Fibroblast of skin of right quadriceps (primary cell): ENCODE measurements around the gene DGCR2.
A peak's percentile ranks its signal among the peaks of the same experiment; 100 is the strongest.
"Not testable (repeated sequence)": the region's sequence is repeated elsewhere in the genome, so short reads cannot be mapped to it uniquely, and the experiment has no call there.

Source experiments
- DNase-seq: peaks from one replicate; pipeline ENCODE4 v3.0.0-alpha.2; 2013

The DGCR2 gene

DNA sequence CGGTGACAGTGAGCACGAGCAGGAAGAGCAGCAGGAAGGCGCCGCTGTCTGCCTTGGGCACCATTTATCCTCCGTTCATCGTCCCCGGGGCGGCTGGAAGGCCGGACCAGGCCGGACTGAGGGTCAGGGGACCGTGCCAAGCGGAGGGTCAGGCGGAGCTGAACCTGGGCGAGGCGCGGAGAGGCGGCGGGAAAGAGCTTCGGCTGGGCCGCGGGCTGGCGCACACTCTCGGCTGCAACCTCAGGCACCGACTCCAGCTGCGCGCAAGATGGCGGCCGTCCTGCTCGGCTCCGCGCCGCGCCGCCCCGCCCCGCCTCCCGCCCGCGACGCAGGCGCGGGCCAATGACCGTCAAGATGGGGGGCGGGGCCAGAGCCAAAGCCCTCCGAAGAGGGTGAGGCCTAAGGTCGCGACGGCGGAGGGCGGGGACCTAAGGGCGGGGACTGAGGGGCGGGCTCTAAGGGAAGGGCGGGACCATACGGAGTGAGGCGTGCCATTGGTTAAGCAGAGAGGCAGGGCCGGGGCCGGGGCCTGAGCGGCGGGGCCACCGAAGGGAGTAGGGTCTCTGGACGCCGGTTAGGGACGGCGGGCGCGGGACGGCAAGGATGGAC is at the start of gene DGCR2:
DGCR2 (minus strand) TSS at position 270 of the 609 bp plus-strand sequence; CDS start at position 64, 206 bp downstream.
- peak; percentile 96 for DNase-seq

- no peak for DNase-seq
Measured at GRCh38 chr22:19169947-19170318, 47.7 kb upstream of the DGCR2 start.

- DNase-seq, result no peak
Measured at GRCh38 chr22:19169002-19169946, 47.1 kb upstream of the DGCR2 start.

- no peak for DNase-seq
Measured at GRCh38 chr22:19168088-19168890, 46.1 kb upstream of the DGCR2 start.

- no peak for DNase-seq
Measured at GRCh38 chr22:19167106-19167869, 45.1 kb upstream of the DGCR2 start.

DNA sequence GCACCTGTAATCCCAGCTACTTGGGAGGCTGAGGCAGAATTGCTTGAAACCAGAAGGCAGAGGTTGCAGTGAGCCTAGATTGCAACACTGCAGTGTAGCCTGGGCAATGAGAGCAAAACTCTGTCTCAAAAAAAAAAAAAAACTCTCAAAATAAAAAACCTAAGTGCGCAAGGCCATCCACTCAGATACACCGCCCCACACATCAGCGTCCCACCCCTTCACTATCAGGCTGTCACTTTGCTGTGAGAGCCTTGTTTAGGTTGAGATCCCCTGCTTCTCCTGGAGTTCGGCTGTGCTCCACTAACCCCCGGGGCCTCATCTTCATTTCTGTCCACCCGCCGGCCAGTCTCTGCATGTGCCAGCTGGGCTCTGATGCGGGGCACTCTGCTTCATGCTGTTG is 44.2 kb upstream of the DGCR2 start:
- DNase-seq, result no peak

DNA sequence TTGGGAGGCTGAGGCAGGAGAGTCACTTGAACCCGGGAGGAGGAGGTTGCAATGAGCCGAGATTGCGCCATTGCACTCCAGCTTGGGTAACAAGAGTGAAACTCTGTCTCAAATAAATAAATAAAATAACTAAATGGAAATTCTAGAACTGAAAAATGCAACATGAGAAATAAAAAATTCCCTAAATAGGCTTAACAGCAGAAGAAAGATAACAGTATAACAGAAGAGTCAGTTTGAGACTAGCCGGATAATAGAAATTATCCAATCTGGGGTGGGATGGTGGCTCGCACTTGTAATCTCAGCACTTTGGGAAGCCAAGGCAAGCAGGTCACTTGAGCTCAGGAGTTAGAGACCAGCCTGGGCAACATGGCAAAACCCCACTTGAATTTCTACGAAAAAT is 42.2 kb upstream of the DGCR2 start:
- DNase-seq, result no peak

- not testable (repeated sequence) for DNase-seq
Measured at GRCh38 chr22:19158649-19159048, 36.4 kb upstream of the DGCR2 start.

DNA sequence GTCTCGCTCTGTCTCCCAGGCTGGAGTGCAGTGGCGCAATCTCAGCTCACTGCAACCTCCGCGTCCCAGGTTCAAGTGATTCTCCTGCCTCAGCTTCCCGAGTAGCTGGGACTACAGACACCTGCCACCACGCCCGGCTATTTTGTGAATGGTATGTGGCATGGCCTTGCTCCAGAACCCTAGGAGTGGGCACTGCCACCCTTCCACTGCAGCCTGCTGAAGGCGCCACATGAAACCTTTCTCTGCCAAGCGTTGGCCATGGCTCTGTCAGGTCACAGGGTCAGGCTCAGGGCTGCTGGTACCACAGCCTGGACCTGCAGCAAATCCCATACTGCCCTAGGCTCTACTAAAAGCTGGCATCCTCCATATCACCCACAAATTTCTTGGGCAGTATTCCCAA is 33.9 kb upstream of the DGCR2 start:
- DNase-seq, result not testable (repeated sequence)

DNA sequence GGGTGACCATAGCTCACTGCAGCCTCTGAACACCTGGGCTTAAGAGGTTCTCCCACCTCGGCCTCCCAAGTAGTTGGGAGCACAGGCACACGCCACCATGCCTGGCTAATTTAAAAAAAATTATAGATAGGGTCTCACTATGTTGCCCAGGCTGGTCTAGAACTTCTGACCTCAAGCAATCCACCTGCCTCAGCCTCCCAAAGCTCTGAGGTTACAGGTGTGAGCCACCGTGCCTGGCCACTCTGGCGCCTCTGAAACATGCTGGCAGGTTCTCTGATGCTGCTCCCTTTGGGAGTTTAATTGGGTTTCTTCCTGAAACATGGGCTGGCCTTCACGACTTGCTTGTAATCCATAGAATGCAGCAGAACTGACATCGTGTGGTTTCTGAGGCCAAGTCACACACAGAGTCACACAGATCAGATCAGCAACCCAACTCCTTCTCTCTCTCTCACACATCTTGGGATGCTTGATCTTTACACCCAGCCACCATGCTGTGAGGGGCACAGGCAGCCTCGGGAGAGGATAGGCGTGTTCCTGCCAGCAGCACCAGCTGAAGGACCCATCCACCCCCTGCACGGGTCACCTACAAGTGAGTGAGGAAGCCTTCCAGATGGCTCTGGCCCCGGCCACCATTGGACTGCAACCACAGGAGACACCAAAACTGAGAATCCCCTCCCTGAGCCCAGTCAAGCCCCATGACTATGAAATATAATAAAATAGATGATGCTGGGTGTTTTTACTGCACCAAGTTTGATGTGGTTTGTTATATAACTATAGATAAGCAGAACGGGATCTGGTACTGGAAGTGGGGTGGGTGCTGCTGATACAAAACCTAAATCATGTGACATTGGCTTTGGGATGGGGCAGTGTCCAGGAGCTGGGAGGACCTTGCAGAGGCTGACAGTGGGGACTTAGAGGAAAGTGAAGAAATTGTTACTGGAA is 31.0 kb upstream of the DGCR2 start:
- DNase-seq, result no peak

- DNase-seq, result no peak
Measured at GRCh38 chr22:19151329-19152191, 29.3 kb upstream of the DGCR2 start.

DNA sequence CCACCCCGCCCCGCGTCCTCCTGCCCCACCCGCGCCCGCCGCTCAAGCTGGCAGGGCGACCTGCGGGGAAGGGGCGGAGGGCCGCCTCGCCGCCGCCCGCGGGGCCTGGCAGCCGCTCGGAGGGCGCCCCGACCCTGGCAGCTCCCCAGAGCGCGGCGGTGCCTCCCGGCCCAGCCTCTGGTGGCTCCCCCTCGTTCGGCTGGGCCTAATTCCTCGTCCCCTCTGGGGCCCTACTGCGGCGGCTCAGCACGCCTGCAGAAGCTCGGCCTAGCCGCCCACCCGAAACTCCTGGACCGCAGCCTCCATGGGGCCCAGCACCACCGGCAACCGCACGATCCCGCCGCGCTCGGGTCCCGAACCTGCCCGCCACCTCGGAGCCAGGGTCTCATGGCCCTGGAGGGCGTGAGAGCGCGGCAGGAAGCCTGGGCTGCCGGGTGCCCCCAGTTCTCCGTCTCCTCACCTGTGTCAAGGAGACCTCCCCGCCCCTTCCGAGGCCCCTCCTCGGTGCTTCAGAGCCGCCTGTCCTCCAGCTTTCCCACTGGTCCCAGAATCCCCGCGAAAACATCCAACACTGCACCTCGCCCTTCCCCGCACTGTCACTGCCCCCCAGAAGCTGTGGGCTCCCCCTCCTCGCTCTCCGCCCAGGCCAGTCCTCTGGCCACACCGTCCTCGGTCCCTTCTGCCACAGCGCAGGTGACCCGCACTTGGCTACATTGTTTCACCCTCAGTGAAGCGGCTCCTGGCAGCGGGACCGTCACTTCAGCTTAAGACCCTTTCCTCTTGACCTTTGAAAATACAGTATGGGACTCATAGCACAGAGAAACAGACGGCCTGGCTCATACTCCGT is 28.5 kb upstream of the DGCR2 start:
- no peak for DNase-seq

DNA sequence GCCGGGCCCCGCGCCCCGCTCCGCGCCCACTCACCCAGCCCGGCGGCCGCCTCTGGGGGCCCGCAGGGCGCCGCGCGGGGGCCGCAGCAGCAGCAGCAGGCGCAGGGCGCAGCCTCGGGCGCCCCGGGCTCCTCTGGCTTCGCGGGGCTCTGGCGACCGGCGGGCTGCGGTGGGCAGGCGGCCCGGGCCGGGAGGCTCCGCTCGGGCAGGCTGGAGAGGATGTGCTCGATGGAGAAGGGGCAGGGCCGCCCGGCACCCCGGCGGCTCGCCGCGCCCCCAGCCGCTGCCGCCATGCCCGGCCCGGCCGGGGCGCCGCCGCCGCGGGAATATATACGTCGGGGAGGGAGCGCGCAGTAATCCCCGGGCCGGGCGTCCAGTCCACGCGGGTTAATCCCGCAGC is 27.8 kb upstream of the DGCR2 start, which contains the start of gene GSC2:
GSC2 (minus strand) TSS at position 302 of the 400 bp plus-strand sequence; CDS start at position 293, 9 bp downstream.
- no peak for DNase-seq

GRCh38 chr22:19149047-19149883 is 27.1 kb upstream of the DGCR2 start:
- DNase-seq, result no peak

- DNase-seq, result no peak
Measured at GRCh38 chr22:19148417-19149046, 26.3 kb upstream of the DGCR2 start.

DNA sequence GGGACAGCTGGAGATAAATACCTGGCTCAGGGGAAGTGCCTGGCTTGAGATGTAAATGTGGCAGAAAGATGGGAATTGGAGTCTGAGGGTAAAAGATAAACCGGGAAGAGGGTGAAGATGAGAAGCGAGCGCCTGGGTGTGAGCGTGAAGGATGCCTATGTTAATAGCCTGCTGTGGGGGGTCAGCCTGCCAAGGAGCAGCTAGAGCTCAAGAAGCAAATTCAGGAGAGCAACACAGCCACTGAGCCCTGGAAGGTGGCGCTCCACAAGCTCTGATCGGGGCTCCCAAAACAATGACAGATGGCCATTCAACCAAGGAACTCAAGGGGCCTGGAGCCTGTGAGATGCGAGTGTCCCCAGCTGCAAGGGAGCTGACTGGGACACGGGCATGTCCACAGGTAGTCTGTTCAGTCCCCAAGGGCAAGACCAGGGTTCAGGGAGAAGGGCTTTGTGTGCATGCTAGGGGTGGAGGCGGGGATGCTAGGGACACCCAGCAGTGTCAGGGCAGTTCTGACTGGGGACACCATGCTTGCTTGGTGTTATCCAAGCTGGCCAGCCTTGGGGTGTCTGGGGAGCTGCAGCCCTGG is 25.1 kb upstream of the DGCR2 start:
- no peak for DNase-seq

DNA sequence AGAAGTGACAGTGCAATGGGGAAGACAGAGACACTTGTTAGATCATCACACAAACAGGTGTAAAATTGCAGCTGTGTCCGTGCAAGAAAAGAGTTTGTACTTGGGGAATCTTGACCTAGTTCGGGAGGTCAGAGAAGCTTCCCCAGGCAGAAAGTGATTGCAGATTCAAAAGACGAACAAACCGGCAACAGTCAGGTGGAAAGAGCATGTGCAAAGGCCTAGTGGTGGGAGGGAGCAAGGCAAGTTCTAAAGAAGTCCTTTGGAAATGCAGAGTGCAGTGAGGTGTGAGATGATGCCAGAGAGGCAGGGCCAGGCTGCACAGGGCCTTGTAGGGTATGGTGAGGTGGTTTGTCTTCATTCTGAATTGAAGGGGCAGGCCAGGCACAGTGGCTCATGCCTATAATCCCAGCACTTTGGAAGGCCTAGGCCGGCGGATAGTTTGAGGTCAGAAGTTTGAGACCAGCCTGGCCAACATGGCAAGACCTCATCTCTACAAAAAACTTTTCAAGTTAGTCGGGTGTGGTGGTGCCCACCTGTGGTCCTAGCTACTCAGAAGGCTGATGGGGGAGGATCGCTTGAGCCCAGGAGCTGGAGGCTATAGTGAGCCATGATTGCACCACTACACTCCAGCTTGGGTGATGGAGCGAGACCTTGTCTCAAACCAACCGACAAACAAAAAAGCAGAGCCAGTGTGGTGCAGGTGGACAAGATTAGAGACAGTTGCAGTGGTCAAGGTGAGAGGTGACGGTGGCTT is 24.2 kb upstream of the DGCR2 start:
- DNase-seq, result no peak
